ENCODE measurements around the gene TBCA.

- TF ChIP-seq POLR2A (IDR thresholded peaks at IDR 0.05): no peak
- TF ChIP-seq CTCF (IDR thresholded peaks at IDR 0.05): no peak
These were observed 24.7 kb downstream of the TBCA start for GRCh38 chr5:77751328-77752023.
